HEK293T (cell line): ENCODE results near the gene ZNF777.

ENCODE experiments used
- BHLHE40 ChIP-seq: fragments of 450-650 bp; IDR thresholded peaks from 2 replicates; pipeline ENCODE4 v1.6.1; 2016; ENCODE audit warnings: mild to moderate bottlenecking, moderate library complexity, borderline replicate concordance
- ELF4 ChIP-seq: fragments of 450-650 bp; IDR thresholded peaks from 2 replicates; pipeline ENCODE4 v1.6.1; 2017; ENCODE audit warnings: antibody characterized with exemption
- FOXK2 ChIP-seq: fragments of 450-650 bp; IDR thresholded peaks from 2 replicates; pipeline ENCODE4 v1.6.1; 2016; ENCODE audit warnings: mild to moderate bottlenecking
- FOXM1 ChIP-seq: fragments of 450-650 bp; IDR thresholded peaks from 2 replicates; pipeline ENCODE4 v1.6.1; 2017; ENCODE audit warnings: mild to moderate bottlenecking, borderline replicate concordance
- SP1 ChIP-seq: fragments of 450-650 bp; IDR thresholded peaks from 2 replicates; pipeline ENCODE4 v1.6.1; 2017

DNA sequence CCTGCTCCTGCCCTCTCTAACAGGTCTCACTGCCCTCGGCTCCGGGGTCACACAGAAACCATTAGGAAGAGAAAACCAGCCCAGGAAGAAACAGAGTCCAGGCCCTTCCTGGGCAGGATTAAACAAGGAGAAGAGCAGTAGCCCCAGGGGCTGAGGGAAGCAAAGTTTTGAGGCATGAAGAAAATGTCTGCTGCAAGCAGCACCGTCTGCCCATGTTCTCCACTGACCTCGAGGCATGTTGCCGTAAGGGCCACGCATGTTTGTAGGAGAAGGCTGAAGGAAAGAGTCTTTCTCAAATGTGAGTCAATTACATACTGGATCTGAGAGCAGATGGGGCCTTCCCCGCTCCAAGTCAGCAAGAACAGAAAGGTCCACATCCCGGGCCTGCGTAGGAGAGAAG lies 32.5 kb upstream of the ZNF777 start:
- TF ChIP-seq FOXK2 (no peak), SP1 (no peak), ELF4 (no peak), BHLHE40 (no peak), FOXM1 (no peak)
